HG03097 (cell line): Measurements from ENCODE around the gene PGK2.

Experiments used
- ATAC-seq: cut with Tn5 transposase; IDR thresholded peaks from one replicate; pipeline ENCODE4 v1.9.1; 2021; ENCODE audit not compliant: unreplicated experiment, low FRiP score

Gene PGK2

GRCh38 chr6:49739423-49739822, 47.7 kb downstream of the PGK2 start:
- ATAC-seq = no peak

GRCh38 chr6:49736017-49736508, 51.0 kb downstream of the PGK2 start:
- no peak for ATAC-seq
